Activated naive CD4-positive, alpha-beta T cell treated with Interleukin-2 at 50 U/mL for 16 hours (primary cell): ENCODE results near the gene SURF2.

Source experiments
- DNase-seq: peaks from one replicate; pipeline ENCODE4 v3.0.0-alpha.2; 2020

The SURF2 gene

DNA sequence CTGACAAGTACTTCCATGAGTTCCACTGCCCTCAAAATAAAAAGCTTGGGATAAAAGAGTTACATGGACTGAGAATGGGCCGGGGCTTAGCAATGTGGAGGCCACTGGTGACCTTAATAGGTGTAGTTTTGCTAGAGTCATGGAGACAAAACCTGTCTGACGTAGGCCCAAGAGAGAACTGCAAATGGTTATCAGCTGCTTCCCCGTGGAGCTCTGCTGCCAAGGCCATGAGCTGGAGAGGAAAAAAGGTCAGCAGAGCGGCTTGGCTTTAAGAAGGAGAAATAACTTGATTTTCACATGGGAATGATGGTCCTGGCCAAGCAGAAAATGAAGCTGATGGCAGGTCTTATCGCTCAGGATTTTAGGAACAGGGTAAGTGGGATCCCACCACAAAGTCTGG, 16.7 kb upstream of the SURF2 start:
- DNase-seq, result no peak

DNA sequence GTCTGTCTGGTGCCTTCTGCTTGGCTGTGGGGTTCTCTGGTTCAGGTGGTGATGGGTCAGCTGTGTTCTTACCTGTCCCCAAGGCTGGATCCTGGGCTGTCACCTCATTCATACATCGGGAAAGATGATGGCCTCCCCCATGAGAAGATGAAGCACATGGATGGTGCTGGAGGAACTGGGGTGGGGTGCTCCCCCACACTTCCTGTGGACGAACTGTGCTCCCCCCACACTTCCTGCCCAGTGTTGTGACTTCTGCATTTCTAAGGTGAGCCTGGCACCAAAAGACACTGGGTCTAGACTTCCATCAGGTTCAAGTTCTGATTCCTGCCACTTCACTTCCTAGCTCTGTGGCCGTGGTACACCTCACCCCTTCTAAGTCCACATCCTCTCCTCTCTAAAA, 16.1 kb upstream of the SURF2 start:
- no peak for DNase-seq

DNA sequence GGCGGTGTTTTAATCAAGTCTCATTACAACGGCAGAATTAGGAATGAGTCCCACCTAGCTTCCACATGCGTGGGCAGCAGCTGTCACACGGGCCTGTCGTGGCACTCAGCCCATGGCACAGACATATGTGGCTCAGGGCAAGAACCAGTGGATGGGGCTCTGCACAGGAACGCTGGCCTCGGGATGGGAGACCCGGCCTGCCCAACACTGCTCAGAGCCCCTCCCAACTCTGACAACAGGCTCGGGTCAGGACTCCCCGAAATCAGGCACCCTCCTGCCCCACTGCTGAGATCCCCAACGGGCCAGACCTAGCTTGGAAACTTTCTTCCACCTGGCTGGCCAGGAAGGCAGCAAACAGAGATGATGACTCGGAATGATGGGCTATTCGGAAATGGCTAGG, 15.4 kb upstream of the SURF2 start:
- DNase-seq, result no peak

DNA sequence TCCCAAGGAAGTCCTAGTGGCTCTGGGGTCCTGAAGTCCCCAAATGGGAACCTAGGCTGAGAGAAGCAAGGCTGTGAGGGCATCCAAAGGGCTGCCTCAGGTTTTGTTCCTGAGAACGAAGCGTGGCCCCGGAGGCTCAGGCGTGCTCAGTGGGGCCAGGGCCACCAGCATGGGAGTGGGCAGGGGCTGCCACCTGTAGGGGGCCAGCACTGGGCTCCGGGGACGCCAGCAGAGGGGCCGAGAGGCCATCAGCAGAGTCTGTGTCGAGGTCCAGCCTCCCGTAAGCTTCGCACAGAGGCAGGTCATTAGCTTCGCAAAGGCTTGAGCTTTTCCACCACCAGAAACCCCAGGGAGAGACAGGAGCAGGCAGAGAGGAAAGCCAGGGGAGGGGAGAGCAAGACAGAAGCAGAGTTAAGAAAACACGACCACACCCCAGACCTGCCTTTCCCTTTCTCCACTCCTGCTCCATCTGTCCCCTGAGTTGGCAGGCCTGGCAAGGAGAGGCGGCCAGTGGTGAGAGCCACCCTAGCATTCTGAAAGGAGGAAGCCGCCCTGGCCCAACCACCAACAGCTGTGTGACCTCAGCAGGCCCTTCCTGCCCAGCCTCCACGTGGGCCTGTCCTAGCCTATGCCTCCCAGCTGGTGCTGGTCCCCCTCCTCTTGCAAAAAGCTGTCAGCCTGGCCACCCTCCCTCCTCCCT, 14.8 kb upstream of the SURF2 start:
- DNase-seq, result no peak

GRCh38 chr9:133342069-133342406, 14.3 kb upstream of the SURF2 start:
- DNase-seq, result no peak

DNA sequence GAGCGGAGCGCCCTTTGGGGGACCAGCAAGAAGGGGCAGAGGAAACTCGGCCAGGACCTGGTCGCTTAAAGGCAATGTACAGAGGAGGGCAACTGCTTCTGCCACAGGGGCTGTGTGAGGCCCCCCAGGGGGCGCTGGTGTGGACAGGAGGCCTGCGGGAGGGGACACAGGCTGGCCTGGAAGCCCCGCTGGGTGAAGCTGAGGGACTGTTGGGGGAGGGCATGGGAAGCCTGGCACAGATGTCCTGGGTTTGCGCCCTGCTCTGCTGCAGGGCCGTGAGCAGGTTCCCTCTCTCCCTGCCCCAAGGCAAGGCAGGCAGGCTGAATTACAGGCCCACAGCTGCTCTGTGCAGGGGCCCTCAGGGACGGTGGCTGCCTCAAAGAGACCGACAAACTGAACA, 13.8 kb upstream of the SURF2 start:
- DNase-seq, result no peak

DNA sequence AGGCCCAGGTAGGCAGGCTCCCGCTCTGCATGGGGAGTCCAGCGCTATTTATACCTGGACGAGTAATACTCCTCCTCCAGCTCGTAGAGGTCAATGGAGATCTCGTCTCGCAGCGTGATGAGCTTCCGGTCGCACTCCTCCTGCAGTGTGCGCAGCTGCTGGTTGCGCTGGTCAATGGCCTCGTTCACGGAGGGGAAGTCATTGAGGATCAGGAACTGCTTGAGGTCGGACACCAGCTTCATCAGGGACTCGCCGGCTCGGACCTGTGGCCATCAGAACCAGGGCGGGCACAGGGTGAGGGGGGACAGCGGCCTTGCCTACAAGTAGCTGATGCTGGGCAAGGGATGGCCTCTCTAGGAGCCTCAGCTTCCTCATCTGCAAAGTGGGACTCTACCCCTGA, 12.3 kb upstream of the SURF2 start:
- DNase-seq, result no peak

DNA sequence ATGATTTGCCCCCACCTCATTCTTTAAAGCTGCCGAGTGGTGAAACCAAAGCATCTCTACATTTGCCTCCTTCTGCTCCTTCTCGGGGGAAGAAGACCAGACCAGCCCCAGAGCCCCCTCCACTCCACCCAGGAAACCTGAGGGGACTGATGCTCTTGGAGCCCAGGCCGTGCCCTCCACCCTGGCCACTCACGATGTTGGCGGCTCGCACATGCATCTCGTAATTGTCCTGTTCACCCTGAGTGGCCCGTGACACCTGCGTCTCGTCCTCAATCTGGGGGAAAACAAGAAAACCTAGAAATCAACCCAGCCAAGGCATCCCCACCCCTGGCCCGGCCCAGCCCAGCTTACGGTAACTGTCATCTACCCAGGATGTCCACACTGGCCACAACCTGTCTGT, 11.4 kb upstream of the SURF2 start:
- DNase-seq, result no peak

- no peak for DNase-seq
Measured at GRCh38 chr9:133345596-133345995, 10.8 kb upstream of the SURF2 start.

DNA sequence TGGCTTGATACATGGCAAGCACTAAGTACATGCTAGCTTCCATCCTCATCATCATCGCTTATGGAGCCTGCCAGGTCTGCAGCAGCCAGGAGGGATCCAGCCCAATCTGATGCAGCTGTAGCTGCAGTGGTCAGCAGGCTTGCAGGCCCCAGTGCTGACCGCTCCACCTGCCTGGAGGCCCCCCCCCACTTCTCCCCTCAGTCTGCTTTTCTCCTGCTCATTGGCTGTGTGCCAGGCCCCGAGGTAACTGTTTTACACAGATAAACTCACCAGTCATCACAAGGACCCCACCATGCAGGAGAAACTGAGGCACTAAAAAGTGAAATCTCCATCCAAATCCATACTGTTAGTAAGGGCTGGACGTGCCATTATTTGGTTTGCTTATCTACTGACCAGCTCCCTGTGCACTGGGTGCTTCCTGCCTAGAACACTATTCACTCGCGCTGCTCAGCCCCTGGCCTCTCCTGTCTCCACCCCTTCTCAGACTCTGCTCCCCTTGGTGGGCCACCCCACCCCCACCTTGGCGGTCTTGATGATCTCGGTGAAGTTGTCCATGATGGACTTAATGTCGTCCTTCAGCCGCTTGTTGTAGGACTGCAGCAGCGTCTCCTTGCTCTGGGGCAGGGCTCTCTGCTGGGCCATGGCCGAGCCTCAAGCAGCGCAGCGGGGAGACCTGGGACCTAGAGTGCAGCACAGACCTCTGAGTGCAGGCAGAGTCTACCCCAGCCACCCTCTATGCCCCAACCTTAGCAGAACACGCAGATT, 10.1 kb upstream of the SURF2 start:
- DNase-seq, result no peak

GRCh38 chr9:133347515-133347984, 8.8 kb upstream of the SURF2 start:
- DNase-seq, result no peak

GRCh38 chr9:133347985-133348717, 8.2 kb upstream of the SURF2 start, which contains the start of the genes MED22 and RPL7A:
Gene MED22 (minus strand): TSS chr9:133348131. CDS start chr9:133346662, 1,469 bp downstream.
Gene RPL7A (plus strand): TSS chr9:133348218. CDS start chr9:133348244, 26 bp downstream.
- peak; percentile 92 for DNase-seq

- DNase-seq, result no peak
Measured at GRCh38 chr9:133348718-133349573, 7.4 kb upstream of the SURF2 start.

GRCh38 chr9:133349965-133350616, 6.3 kb upstream of the SURF2 start:
- peak; percentile 51 for DNase-seq

GRCh38 chr9:133351526-133351907, 4.8 kb upstream of the SURF2 start:
- no peak for DNase-seq

GRCh38 chr9:133351908-133352634, 4.3 kb upstream of the SURF2 start:
- DNase-seq, result peak; percentile 45

GRCh38 chr9:133352635-133353340, 3.6 kb upstream of the SURF2 start:
- DNase-seq, result no peak

- DNase-seq, result no peak
Measured at GRCh38 chr9:133353548-133353947, 2.8 kb upstream of the SURF2 start.

- no peak for DNase-seq
Measured at GRCh38 chr9:133354766-133355165, 1.6 kb upstream of the SURF2 start.

GRCh38 chr9:133355881-133356357, 431 bp upstream of the SURF2 start:
- DNase-seq, result no peak

GRCh38 chr9:133357656-133358055, 1.3 kb downstream of the SURF2 start:
- DNase-seq, result no peak
